ENCODE data around the gene CUX1. TPM values are rescaled to one million over a fixed set of nuclear protein-coding genes. Genes with fewer than 3 reads are reported as not detected.

The CUX1 gene
- total and polyA plus RNA-seq, 2 of the 13 experiments (the other 11 are each of a cell fraction or from before 2014, with no cell fraction given): 13.7 to 14.9 TPM

DNA sequence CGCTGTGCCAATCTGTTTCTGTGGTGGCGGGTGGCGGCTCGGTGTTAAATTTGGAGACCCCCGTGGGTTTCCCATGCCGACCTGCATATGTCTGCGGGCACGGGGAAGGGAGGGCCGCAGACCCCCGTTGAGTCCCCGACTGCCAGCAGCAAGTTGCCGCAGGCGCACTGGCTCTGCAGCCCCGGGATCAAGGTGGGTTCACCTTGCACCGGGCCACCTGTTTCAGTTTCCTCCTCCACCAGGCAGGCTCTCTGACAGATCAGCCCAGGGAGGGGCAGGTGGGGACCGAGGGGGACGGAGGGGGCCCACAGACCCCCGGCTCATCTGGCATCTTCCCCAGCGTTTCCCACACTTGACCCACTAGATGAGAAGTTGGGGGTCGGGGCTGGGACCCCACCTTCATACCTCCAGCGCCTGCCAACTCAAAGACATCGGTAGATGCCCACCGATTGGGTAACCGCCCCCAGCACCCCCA lies 95.9 kb downstream of the CUX1 start (continued):
- TF ChIP-seq SCMH1 (CRISPR knock-in tag; IDR thresholded peaks at IDR 0.05; ENCODE audit: borderline replicate concordance) (no peak), AGO1 (IDR thresholded peaks at IDR 0.05; ENCODE audit: low read depth, low read length, poor library complexity, severe bottlenecking) (no peak), EEA1 (CRISPR knock-in tag; IDR thresholded peaks at IDR 0.05; ENCODE audit: borderline replicate concordance) (no peak)

DNA sequence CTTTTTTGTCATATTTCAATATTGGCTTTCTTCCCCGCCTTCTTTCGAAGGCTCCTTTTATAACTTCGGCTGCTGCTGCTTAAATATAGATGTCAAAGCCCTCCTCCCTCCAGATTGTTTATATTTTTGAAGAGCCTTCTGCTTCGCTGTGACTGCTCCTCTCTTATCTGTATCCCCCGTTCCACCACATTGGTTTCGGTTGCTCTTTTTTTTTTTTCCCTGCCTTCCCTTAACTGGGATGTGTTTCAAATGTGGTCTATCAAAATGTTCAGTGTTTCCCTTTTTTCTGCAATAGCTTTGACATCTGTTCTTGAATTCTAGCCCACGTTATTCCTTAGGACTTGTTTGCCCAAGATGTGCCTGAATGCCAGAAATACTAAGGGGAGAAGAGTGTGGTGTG lies 96.4 kb downstream of the CUX1 start:
- Histone ChIP-seq H3K4me1 (ENCODE audit: insufficient read depth, low read length) (peaks cover 14% of the 10 kb centered on the region), H3K9ac (ENCODE audit: insufficient read depth, low read depth, low read length) (no peak overlapping the region), H3K4me3 (replicated peaks in 1 of 3; ENCODE audit: insufficient read depth in 1 of 3, low read depth in 2 of 3, low read length in 3 of 3) (no peak overlapping the region), H3K27me3 (ENCODE audit: control insufficient read depth in 1 of 2, insufficient read depth in 2 of 2, low read length in 2 of 2) (no peaks in the 10 kb centered on the region), H4K20me1 (ENCODE audit: insufficient read depth, low read length) (peaks cover 14% of the 10 kb centered on the region), H3K27ac (ENCODE audit: extremely low read length, insufficient read depth, low read length) (no peak overlapping the region), H2AFZ (ENCODE audit: low read length) (no peak overlapping the region), H3K9me3 (ENCODE audit: low read length) (no peaks in the 10 kb centered on the region), H3K36me3 (replicated peaks in 1 of 2; ENCODE audit: control insufficient read depth in 1 of 2, insufficient read depth in 2 of 2, low read length in 2 of 2) (peaks cover 12 to 29% of the 10 kb centered on the region in 2 experiments; a peak in 4 of 5 replicates), H3K4me2 (ENCODE audit: low read depth, low read length) (no peak overlapping the region), H3K79me2 (ENCODE audit: insufficient read depth, low read length) (peaks cover 18% of the 10 kb centered on the region)
- TF ChIP-seq, protein P1, sequence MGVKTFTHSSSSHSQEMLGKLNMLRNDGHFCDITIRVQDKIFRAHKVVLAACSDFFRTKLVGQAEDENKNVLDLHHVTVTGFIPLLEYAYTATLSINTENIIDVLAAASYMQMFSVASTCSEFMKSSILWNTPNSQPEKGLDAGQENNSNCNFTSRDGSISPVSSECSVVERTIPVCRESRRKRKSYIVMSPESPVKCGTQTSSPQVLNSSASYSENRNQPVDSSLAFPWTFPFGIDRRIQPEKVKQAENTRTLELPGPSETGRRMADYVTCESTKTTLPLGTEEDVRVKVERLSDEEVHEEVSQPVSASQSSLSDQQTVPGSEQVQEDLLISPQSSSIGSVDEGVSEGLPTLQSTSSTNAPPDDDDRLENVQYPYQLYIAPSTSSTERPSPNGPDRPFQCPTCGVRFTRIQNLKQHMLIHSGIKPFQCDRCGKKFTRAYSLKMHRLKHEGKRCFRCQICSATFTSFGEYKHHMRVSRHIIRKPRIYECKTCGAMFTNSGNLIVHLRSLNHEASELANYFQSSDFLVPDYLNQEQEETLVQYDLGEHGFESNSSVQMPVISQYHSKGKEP (CRISPR knock-in tag; IDR thresholded peaks at IDR 0.05): no peak
- no peak for TF ChIP-seq HNRNPH1 (optimal IDR thresholded peaks at IDR 0.05; ENCODE audit: low read depth, low read length)
- no peak for TF ChIP-seq ZNF7 (CRISPR knock-in tag; IDR thresholded peaks at IDR 0.05)
- no peak for TF ChIP-seq ZNF17 (CRISPR knock-in tag; IDR thresholded peaks at IDR 0.05)
- no peak for TF ChIP-seq ZFP37 (CRISPR knock-in tag; IDR thresholded peaks at IDR 0.05; ENCODE audit: borderline replicate concordance)
- no peak for TF ChIP-seq PITX1 (CRISPR knock-in tag; IDR thresholded peaks at IDR 0.05)
- TF ChIP-seq, protein P2, sequence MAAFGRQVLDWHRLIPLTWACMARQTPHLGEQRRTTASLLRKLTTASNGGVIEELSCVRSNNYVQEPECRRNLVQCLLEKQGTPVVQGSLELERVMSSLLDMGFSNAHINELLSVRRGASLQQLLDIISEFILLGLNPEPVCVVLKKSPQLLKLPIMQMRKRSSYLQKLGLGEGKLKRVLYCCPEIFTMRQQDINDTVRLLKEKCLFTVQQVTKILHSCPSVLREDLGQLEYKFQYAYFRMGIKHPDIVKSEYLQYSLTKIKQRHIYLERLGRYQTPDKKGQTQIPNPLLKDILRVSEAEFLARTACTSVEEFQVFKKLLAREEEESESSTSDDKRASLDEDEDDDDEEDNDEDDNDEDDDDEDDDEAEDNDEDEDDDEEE (CRISPR knock-in tag; IDR thresholded peaks at IDR 0.05): no peak
- TF ChIP-seq ZSCAN9 (CRISPR knock-in tag; IDR thresholded peaks at IDR 0.05; ENCODE audit: borderline replicate concordance): no peak
- no peak for TF ChIP-seq ZZZ3 (CRISPR knock-in tag; IDR thresholded peaks at IDR 0.05; ENCODE audit: borderline replicate concordance)
- TF ChIP-seq, protein P3, sequence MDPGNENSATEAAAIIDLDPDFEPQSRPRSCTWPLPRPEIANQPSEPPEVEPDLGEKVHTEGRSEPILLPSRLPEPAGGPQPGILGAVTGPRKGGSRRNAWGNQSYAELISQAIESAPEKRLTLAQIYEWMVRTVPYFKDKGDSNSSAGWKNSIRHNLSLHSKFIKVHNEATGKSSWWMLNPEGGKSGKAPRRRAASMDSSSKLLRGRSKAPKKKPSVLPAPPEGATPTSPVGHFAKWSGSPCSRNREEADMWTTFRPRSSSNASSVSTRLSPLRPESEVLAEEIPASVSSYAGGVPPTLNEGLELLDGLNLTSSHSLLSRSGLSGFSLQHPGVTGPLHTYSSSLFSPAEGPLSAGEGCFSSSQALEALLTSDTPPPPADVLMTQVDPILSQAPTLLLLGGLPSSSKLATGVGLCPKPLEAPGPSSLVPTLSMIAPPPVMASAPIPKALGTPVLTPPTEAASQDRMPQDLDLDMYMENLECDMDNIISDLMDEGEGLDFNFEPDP (CRISPR knock-in tag; conservative IDR thresholded peaks at IDR 0.05): no peak
- no peak for TF ChIP-seq ZNF766 (CRISPR knock-in tag; IDR thresholded peaks at IDR 0.05; ENCODE audit: borderline replicate concordance)
- no peak for TF ChIP-seq ZNF12 (CRISPR knock-in tag; IDR thresholded peaks at IDR 0.05)
- TF ChIP-seq CENPT (CRISPR knock-in tag; IDR thresholded peaks at IDR 0.05; ENCODE audit: low read depth): no peak
- in situ Hi-C loops (cut with HindIII; ENCODE audit: extremely low pct_ligation_motif_present, low pct_unique_long_range_greater_than_20kb) (no loop called here), intact Hi-C loops (cut with micrococcal nuclease; ENCODE audit: unreplicated experiment) (no loop called here)
- POLR2A ChIA-PET: no interaction called here
- DNase-seq (ENCODE audit: low spot score): no peak
- no TSS peak for BruUV-seq (replicated peaks)
- WGBS (ENCODE audit: low lambda C conversion rate): 97% methylated on average over 7 of the region's 7 CpGs
- CTCF ChIA-PET (ENCODE audit: low intra/inter-chr PET ratio, low total read pairs): no interaction called here
- FAIRE-seq: no peak
- no peak for ATAC-seq
